Stomach (tissue), 19 donors: Measurements from ENCODE around the gene MCEE. TPM values are rescaled to one million over a fixed set of nuclear protein-coding genes. Genes with fewer than 3 reads are reported as not detected.
"Not testable (repeated sequence)": the region's sequence is repeated elsewhere in the genome, so short reads cannot be mapped to it uniquely, and the experiment has no call there.

Source experiments
- DNase-seq, 2 donors: peaks; one replicate each; pipeline versions ENCODE4 v3.0.0 to v3.0.0-alpha.2; 2013 to 2019
- H3K27ac ChIP-seq, 5 donors: fragments of 200-600 bp in 4 of 5; sonication (generic) in 4 of 5; one replicate each; pipeline ENCODE4 v1.5.1; 2013 to 2019; ENCODE audit warnings: mild to moderate bottlenecking in 1 of 5, moderate library complexity in 1 of 5
- H3K27me3 ChIP-seq, 3 donors: fragments of 200-600 bp; sonication (generic); one replicate each; pipeline ENCODE4 v1.5.1; 2017 to 2019; ENCODE audit warnings: mixed run types in 1 of 3
- H3K36me3 ChIP-seq, 4 donors: fragments of 200-600 bp; sonication (generic); 1 replicate in 3 of 4; 2 replicates in 1 of 4; pipeline ENCODE4 v1.5.1; 2016 to 2019
- H3K4me1 ChIP-seq, 4 donors: fragments of 200-600 bp; sonication (generic); one replicate each; pipeline ENCODE4 v1.5.1; 2016 to 2019
- H3K4me3 ChIP-seq, 4 donors: fragments of 200-600 bp; sonication (generic) in 3 of 4; one replicate each; pipeline ENCODE4 v1.5.1; 2016 to 2019; ENCODE audit warnings: mild to moderate bottlenecking in 1 of 4
- H3K9me3 ChIP-seq, 4 donors: fragments of 200-600 bp; sonication (generic); one replicate each; pipeline ENCODE4 v1.5.1; 2016 to 2019
- CTCF ChIP-seq, 7 experiments: fragments of 450-650 bp in 4 of 7; fragments of 200-600 bp in 3 of 7; sonication (generic) in 3 of 7; IDR thresholded peaks; one replicate each; pipeline ENCODE4 v1.5.1; 2016 to 2019; ENCODE audit warnings: antibody characterized with exemption in 7 of 7, control low read depth in 2 of 7, mild to moderate bottlenecking in 1 of 7
- EP300 ChIP-seq: sonication (generic); formaldehyde crosslinking; IDR thresholded peaks from one replicate; pipeline ENCODE4 v1.6.1; 2017; ENCODE audit warnings: antibody characterized with exemption
- POLR2A ChIP-seq, 4 donors: fragments of 450-650 bp; IDR thresholded peaks; one replicate each; pipeline ENCODE4 v1.6.1; 2016; ENCODE audit warnings: antibody characterized with exemption in 4 of 4, control low read depth in 2 of 4, mild to moderate bottlenecking in 1 of 4, moderate library complexity in 1 of 4
- POLR2AphosphoS5 ChIP-seq, 3 donors: sonication (generic); formaldehyde crosslinking; IDR thresholded peaks; one replicate each; pipeline ENCODE4 v1.6.1; 2016; ENCODE audit warnings: antibody characterized with exemption in 3 of 3
- WGBS, 5 donors: extraction: QIAGEN DNeasy Blood & Tissue Kit in 3 of 5; methylation state at CpG; one replicate each; pipeline versions ENCODE4 v1.1.5 to v1.1.7; 2013 to 2018; 5-methylcytosine and 5-hydroxymethylcytosine counted together
- intact Hi-C: fragments of 100-400 bp; cut with DNase I; formaldehyde crosslinking; loops from one replicate; pipeline ENCODE4 v1.15.1; 2023; ENCODE audit warnings: low total_unique reads
- long read RNA-seq, 10 donors: transcript quantifications; one replicate each; lab custom pipeline, GENCODE V29; 2026
- polyA plus RNA-seq, 3 donors: library from polyadenylated mRNA; stranded (reverse); fragments of 200-250 nt; gene quantifications; one replicate each; pipeline ENCODE4 v1.2.3, GENCODE V29; 2013
- total RNA-seq, 5 donors: library from RNA; depleted of rRNA; stranded (reverse); fragments of >200 nt; gene quantifications; one replicate each; pipeline versions ENCODE4 v1.1.0 to v1.2.3, GENCODE V29; 2014 to 2016
- donor health status: healthy with polysubstance abuse.
- donor health status: Bipolar disorder and iron deficiency.
- donor health status: healthy.

The MCEE gene
- 10 to 100 TPM in 2 of 5 donors, 1 to 10 TPM in 2, not detected in 1; 4.0 to 25.1 (median 15.8) TPM for total RNA-seq
- polyA plus RNA-seq: 10 to 100 TPM; 31.2 to 53.6 (median 32.2) TPM
- long read RNA-seq, donor 1: 0 reads
- long read RNA-seq, donor 2, transcript MCEE-201 (3 exons, 835 nt): major isoform, 5 of 6 reads
- long read RNA-seq, donor 2, partial matches to known transcripts: 0 of 6 reads
- long read RNA-seq, donor 2, other reads (novel, unspliced or antisense): 0 of 6 reads
- long read RNA-seq, donor 3, partial matches to known transcripts: 6 of 7 reads
- long read RNA-seq, donor 3, other reads (novel, unspliced or antisense): 0 of 7 reads
- long read RNA-seq, donor 4: 0 reads
- long read RNA-seq, donor 5, transcript MCEE-201 (3 exons, 835 nt): major isoform, 6 of 63 reads
- long read RNA-seq, donor 5, partial matches to known transcripts: 56 of 63 reads
- long read RNA-seq, donor 5, other reads (novel, unspliced or antisense): 0 of 63 reads
- long read RNA-seq, donor 6: 0 reads
- long read RNA-seq, donor 7, transcript MCEE-201 (3 exons, 835 nt): major isoform, 9 of 66 reads
- long read RNA-seq, donor 7, partial matches to known transcripts: 47 of 66 reads
- long read RNA-seq, donor 7, other reads (novel, unspliced or antisense): 10 of 66 reads
- long read RNA-seq, donor 8, transcript MCEE-201 (3 exons, 835 nt): major isoform, 8 of 9 reads
- long read RNA-seq, donor 8, partial matches to known transcripts: 0 of 9 reads
- long read RNA-seq, donor 8, other reads (novel, unspliced or antisense): 0 of 9 reads
- long read RNA-seq, donor 9, partial matches to known transcripts: 0 of 4 reads
- long read RNA-seq, donor 9, other reads (novel, unspliced or antisense): 0 of 4 reads
- long read RNA-seq, donor 10: 0 reads

GRCh38 chr2:71130152-71130904, at the start of gene MCEE, which contains the start of gene MPHOSPH10:
Gene MCEE, minus strand, starts transcription at chr2:71130229. Its CDS starts 10 bp downstream, at chr2:71130219.
Gene MPHOSPH10, plus strand, starts transcription at chr2:71130634. Its CDS starts 32 bp downstream, at chr2:71130666.
- Histone ChIP-seq H3K27me3 (no peaks in the 10 kb centered on the region), H3K4me3 (peak within 1 kb of the TSS; percentile 73 to 83 (median 81)), H3K4me1 (peaks cover 22 to 57% (median 40%) of the 10 kb centered on the region in 4 donors), H3K36me3 (peaks cover 11 to 25% (median 24%) of the 10 kb centered on the region in 4 donors), H3K27ac (peak within 1 kb of the TSS; percentile 81 to 96 (median 94)), H3K9me3 (no peaks in the 10 kb centered on the region)
- intact Hi-C loops: no loop called here
- DNase-seq: peak; percentile 91 to 97
- TF ChIP-seq POLR2A (IDR thresholded peaks at IDR 0.05) (peak in 1 of 4 donors; percentile 24), POLR2AphosphoS5 (IDR thresholded peaks at IDR 0.05) (peak; percentile 78 to 85 (median 80)), CTCF (IDR thresholded peaks at IDR 0.05) (no peak), EP300 (no peak)
- WGBS, 5 donors: 0 to 1% (median 0%) methylated on average over 55 to 67 of the region's 67 CpGs

- H3K9me3 ChIP-seq, H3K36me3 ChIP-seq, DNase-seq, H3K4me1 ChIP-seq, H3K4me3 ChIP-seq, intact Hi-C loops, H3K27ac ChIP-seq, H3K27me3 ChIP-seq: not testable (repeated sequence)
- 58 to 68% (median 62%) methylated on average over 8 of the region's 8 CpGs for WGBS, 5 donors
Measured at GRCh38 chr2:71178836-71179235, 48.8 kb upstream of the MCEE start.

GRCh38 chr2:71174207-71174606, 44.2 kb upstream of the MCEE start:
- Histone ChIP-seq H3K27me3 (no peaks in the 10 kb centered on the region), H3K36me3 (no peaks in the 10 kb centered on the region), H3K4me3 (no peak overlapping the region), H3K4me1 (no peaks in the 10 kb centered on the region), H3K27ac (no peak overlapping the region), H3K9me3 (no peaks in the 10 kb centered on the region)
- TF ChIP-seq CTCF (IDR thresholded peaks at IDR 0.05): no peak
- TF ChIP-seq EP300: no peak
- TF ChIP-seq POLR2A (IDR thresholded peaks at IDR 0.05): no peak
- no peak for TF ChIP-seq POLR2AphosphoS5 (IDR thresholded peaks at IDR 0.05)
- 55 to 67% (median 61%) methylated on average over 3 of the region's 3 CpGs for WGBS, 5 donors
- DNase-seq: no peak
- intact Hi-C loops: no loop called here

GRCh38 chr2:71173096-71173495, 43.1 kb upstream of the MCEE start:
- Histone ChIP-seq H3K27ac (no peak overlapping the region), H3K4me1 (no peaks in the 10 kb centered on the region), H3K27me3 (no peaks in the 10 kb centered on the region), H3K36me3 (no peaks in the 10 kb centered on the region), H3K9me3 (no peaks in the 10 kb centered on the region), H3K4me3 (no peak overlapping the region)
- no peak for DNase-seq
- intact Hi-C loops: no loop called here
- WGBS, 5 donors: 49 to 78% (median 61%) methylated on average over 1 of the region's 1 CpG
- TF ChIP-seq CTCF (IDR thresholded peaks at IDR 0.05): no peak
- TF ChIP-seq POLR2AphosphoS5 (IDR thresholded peaks at IDR 0.05): no peak
- no peak for TF ChIP-seq POLR2A (IDR thresholded peaks at IDR 0.05)
- TF ChIP-seq EP300: no peak
